Panc1 (cell line): ENCODE data around the gene PDZD4.

Source experiments
- POLR2AphosphoS5 ChIP-seq: IDR thresholded peaks from 2 replicates; pipeline ENCODE4 v1.6.1; 2012; ENCODE audit warnings: mild to moderate bottlenecking, low read depth, low read length, moderate library complexity
- SIN3A ChIP-seq: IDR thresholded peaks from 2 replicates; pipeline ENCODE4 v1.6.1; 2012; ENCODE audit warnings: low read depth, mild to moderate bottlenecking, low read length, moderate library complexity, borderline replicate concordance; ENCODE audit not compliant: insufficient read depth
- TCF7L2 ChIP-seq: IDR thresholded peaks from 2 replicates; pipeline ENCODE4 v1.6.1; 2011; ENCODE audit warnings: mild to moderate bottlenecking, low read depth, low read length, inconsistent platforms
- TF ChIP-seq, protein P1 (sequence below): fragments of 450-650 bp; IDR thresholded peaks from 2 replicates; pipeline ENCODE4 v1.5.1; 2017; ENCODE audit warnings: mild to moderate bottlenecking
- TF ChIP-seq, protein P2 (sequence below), 2 experiments: IDR thresholded peaks; 2 replicates each; pipeline ENCODE4 v1.6.1; 2011 to 2012; ENCODE audit warnings: low read depth in 2 of 2, control low read depth in 1 of 2, low read length in 1 of 2, mild to moderate bottlenecking in 1 of 2, moderate library complexity in 1 of 2; ENCODE audit not compliant: insufficient read depth in 1 of 2

DNA sequence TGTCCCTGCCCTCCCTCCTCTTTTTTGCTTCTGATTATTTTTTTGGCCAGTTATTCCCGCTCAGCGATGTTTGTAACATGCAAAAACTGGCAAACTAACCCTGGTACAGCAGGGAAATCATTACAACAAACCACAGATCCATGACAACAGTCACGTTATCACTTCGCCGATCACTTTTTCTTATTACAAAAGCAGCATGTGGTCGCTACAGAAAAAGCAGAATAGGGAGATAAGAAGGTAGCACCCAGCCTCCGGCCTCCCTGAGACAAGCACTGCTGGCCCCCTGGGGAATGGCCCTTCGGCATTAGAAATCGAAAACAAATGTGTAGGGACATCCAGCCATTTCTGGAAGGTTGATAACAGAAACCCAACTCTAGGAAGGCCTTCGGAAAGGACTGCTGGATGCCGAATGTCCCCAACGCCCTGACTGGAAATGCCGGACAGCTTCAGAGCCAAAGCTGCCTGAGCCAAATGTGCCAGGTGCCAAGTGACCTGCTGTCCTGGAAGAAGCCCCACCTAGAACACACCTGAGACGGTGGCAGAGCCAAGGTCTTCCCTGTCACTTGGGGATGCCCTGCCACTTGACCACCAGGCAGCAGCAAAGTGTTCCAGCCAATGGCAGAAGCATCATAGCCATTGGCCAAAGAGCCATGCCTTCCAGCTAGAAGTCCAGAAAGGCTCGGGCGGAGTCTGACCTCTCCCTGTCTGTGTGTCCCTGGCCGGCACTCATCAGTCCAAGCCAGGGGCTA is 39.1 kb downstream of the PDZD4 start:
- TF ChIP-seq, protein P1, sequence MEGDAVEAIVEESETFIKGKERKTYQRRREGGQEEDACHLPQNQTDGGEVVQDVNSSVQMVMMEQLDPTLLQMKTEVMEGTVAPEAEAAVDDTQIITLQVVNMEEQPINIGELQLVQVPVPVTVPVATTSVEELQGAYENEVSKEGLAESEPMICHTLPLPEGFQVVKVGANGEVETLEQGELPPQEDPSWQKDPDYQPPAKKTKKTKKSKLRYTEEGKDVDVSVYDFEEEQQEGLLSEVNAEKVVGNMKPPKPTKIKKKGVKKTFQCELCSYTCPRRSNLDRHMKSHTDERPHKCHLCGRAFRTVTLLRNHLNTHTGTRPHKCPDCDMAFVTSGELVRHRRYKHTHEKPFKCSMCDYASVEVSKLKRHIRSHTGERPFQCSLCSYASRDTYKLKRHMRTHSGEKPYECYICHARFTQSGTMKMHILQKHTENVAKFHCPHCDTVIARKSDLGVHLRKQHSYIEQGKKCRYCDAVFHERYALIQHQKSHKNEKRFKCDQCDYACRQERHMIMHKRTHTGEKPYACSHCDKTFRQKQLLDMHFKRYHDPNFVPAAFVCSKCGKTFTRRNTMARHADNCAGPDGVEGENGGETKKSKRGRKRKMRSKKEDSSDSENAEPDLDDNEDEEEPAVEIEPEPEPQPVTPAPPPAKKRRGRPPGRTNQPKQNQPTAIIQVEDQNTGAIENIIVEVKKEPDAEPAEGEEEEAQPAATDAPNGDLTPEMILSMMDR, result no peak
- TF ChIP-seq POLR2AphosphoS5 (no peak), TCF7L2 (no peak), SIN3A (no peak)
- TF ChIP-seq, protein P2, sequence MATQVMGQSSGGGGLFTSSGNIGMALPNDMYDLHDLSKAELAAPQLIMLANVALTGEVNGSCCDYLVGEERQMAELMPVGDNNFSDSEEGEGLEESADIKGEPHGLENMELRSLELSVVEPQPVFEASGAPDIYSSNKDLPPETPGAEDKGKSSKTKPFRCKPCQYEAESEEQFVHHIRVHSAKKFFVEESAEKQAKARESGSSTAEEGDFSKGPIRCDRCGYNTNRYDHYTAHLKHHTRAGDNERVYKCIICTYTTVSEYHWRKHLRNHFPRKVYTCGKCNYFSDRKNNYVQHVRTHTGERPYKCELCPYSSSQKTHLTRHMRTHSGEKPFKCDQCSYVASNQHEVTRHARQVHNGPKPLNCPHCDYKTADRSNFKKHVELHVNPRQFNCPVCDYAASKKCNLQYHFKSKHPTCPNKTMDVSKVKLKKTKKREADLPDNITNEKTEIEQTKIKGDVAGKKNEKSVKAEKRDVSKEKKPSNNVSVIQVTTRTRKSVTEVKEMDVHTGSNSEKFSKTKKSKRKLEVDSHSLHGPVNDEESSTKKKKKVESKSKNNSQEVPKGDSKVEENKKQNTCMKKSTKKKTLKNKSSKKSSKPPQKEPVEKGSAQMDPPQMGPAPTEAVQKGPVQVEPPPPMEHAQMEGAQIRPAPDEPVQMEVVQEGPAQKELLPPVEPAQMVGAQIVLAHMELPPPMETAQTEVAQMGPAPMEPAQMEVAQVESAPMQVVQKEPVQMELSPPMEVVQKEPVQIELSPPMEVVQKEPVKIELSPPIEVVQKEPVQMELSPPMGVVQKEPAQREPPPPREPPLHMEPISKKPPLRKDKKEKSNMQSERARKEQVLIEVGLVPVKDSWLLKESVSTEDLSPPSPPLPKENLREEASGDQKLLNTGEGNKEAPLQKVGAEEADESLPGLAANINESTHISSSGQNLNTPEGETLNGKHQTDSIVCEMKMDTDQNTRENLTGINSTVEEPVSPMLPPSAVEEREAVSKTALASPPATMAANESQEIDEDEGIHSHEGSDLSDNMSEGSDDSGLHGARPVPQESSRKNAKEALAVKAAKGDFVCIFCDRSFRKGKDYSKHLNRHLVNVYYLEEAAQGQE (IDR thresholded peaks at IDR 0.05; ENCODE audit: insufficient read depth in 1 of 2, low read depth in 2 of 2, low read length in 1 of 2), result no peak
